Adrenal gland (tissue), 12 donors: Measurements from ENCODE around the gene MBD3L4. TPM values are rescaled to one million over a fixed set of nuclear protein-coding genes. Genes with fewer than 3 reads are reported as not detected.

Source experiments
- DNase-seq, 7 donors: peaks; one replicate each; pipeline ENCODE4 v3.0.0-alpha.2; 2019 to 2020
- H3K27ac ChIP-seq, 5 donors: fragments of 200-600 bp; sonication (generic) in 4 of 5; 1 replicate in 3 of 5; 2 replicates in 2 of 5; pipeline versions ENCODE4 v1.5.1 to v1.8.0; 2016 to 2020; ENCODE audit warnings: mild to moderate bottlenecking in 1 of 5
- H3K27me3 ChIP-seq: fragments of 200-600 bp; 2 replicates; pipeline ENCODE4 v1.8.0; 2021
- H3K36me3 ChIP-seq, 2 donors: fragments of 200-600 bp; replicated peaks in 1 of 2; 1 replicate in 1 of 2; 2 replicates in 1 of 2; pipeline versions ENCODE4 v1.5.1 to v1.8.0; 2018 to 2022
- H3K4me1 ChIP-seq, 2 donors: fragments of 200-600 bp; replicated peaks in 1 of 2; 1 replicate in 1 of 2; 2 replicates in 1 of 2; pipeline versions ENCODE4 v1.5.1 to v1.8.0; 2018 to 2021
- H3K4me3 ChIP-seq, 4 donors: fragments of 200-600 bp; sonication (generic) in 3 of 4; one replicate each; pipeline ENCODE4 v1.5.1; 2016 to 2018
- H3K9me3 ChIP-seq, 3 donors: fragments of 200-600 bp; sonication (generic) in 1 of 3; replicated peaks in 1 of 3; 1 replicate in 2 of 3; 2 replicates in 1 of 3; pipeline versions ENCODE4 v1.5.1 to v1.8.0; 2016 to 2021
- POLR2A ChIP-seq, 2 donors: fragments of 450-650 bp; IDR thresholded peaks; one replicate each; pipeline ENCODE4 v1.6.1; 2017; ENCODE audit warnings: antibody characterized with exemption in 2 of 2, mild to moderate bottlenecking in 2 of 2, moderate library complexity in 1 of 2
- WGBS, 4 donors: extraction: QIAGEN DNeasy Blood & Tissue Kit in 2 of 4; methylation state at CpG; one replicate each; pipeline versions ENCODE4 v1.1.5 to v1.1.7; 2013 to 2017; 5-methylcytosine and 5-hydroxymethylcytosine counted together
- intact Hi-C, 2 donors: fragments of 100-400 bp; cut with DNase I; formaldehyde crosslinking; loops; one replicate each; pipeline versions ENCODE4 v1.14.1 to v1.15.0; 2022 to 2023
- polyA plus RNA-seq, 3 donors: library from polyadenylated mRNA; stranded (reverse); fragments of 200-250 nt in 2 of 3; fragments of 350-450 nt in 1 of 3; fragmentation: Illumina TruSeq in 1 of 3; extraction: RNeasy Lipid Tissue Mini Kit (QIAGEN cat#74804) in 1 of 3; gene quantifications; one replicate each; pipeline ENCODE4 v1.2.3, GENCODE V29; 2013 to 2014
- total RNA-seq, 9 donors: library from RNA; depleted of rRNA in 4 of 9; stranded (reverse); fragments of >200 nt in 4 of 9; fragments of 120-200 nt in 1 of 9; fragmentation: NEBNext Ultra II Directional in 1 of 9; extraction: Animal tissue kit (Norgen Biotek cat#: 25700) in 1 of 9; gene quantifications; one replicate each; pipeline versions ENCODE4 v1.1.0 to v1.2.4, GENCODE V29; 2013 to 2023
- TF ChIP-seq, protein P1 (sequence below), 6 experiments: fragments of 450-650 bp in 4 of 6; fragments of 200-600 bp in 2 of 6; sonication (generic) in 1 of 6; IDR thresholded peaks; 1 replicate in 5 of 6; 2 replicates in 1 of 6; pipeline versions ENCODE4 v1.5.1 to v1.8.0; 2016 to 2021; ENCODE audit warnings: antibody characterized with exemption in 6 of 6, mild to moderate bottlenecking in 2 of 6, moderate library complexity in 1 of 6
- donor health status: healthy with polysubstance abuse.
- donor health status: Bipolar disorder and iron deficiency.
- donor health status: DM: yes; HTN: yes; CAD: no.
- donor health status: DM: no; HTN: no; CAD: no.
- donor health status: DM: no; HTN: no; CAD: no.
- donor health status: DM: yes; HTN: yes; CAD: no.

Gene MBD3L4
- total and polyA plus RNA-seq, 12 donors = not detected

DNA sequence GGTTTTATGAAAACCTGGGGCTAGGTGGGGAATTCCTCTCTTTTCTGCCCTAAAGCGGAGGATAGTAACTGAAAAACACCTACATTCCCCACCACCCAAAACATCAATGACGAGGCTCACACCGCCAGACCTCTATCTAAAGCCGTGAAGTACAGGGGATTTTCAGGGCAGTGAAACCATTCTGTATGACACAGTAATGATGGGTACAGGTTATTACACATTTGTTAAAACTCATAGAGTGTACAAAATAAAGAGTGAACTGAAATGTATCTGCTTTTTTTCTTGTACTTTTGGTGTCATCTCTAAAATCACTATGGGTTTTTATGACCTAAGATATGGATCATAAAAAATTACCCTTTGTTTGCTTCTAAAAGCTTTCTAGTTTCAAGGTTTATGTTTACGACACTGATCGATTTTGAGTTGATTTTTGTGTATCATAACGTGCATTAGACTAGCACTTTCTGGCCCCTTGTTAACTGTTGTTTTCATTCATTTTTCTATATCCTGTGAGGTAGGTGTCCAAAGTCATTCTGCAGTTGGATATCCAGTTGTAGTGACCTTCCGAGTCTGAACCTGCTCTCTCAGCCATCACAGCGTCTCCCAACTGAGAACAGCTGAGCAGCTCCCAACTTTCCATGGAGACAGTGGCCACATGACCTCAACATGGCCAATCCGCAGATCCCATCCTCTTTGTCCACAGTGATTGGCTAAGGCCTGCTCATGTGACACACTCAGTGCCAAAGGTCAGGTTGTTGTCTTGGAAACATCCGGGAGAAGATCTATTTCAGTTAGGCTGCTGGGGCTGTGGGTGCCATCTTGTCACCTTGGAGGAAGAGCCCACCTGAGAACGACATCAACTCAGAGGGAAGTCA is 29.0 kb downstream of the MBD3L4 start:
- no peak overlapping the region for H3K27ac ChIP-seq
- no peak overlapping the region for H3K4me3 ChIP-seq
- H3K9me3 ChIP-seq = no peaks in the 10 kb centered on the region
- intact Hi-C loops = no loop called here
- 81 to 85% (median 83%) methylated on average over 11 to 12 of the region's 12 CpGs for WGBS, 4 donors
- TF ChIP-seq, protein P1, sequence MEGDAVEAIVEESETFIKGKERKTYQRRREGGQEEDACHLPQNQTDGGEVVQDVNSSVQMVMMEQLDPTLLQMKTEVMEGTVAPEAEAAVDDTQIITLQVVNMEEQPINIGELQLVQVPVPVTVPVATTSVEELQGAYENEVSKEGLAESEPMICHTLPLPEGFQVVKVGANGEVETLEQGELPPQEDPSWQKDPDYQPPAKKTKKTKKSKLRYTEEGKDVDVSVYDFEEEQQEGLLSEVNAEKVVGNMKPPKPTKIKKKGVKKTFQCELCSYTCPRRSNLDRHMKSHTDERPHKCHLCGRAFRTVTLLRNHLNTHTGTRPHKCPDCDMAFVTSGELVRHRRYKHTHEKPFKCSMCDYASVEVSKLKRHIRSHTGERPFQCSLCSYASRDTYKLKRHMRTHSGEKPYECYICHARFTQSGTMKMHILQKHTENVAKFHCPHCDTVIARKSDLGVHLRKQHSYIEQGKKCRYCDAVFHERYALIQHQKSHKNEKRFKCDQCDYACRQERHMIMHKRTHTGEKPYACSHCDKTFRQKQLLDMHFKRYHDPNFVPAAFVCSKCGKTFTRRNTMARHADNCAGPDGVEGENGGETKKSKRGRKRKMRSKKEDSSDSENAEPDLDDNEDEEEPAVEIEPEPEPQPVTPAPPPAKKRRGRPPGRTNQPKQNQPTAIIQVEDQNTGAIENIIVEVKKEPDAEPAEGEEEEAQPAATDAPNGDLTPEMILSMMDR (IDR thresholded peaks at IDR 0.05) = no peak
- no peaks in the 10 kb centered on the region for H3K27me3 ChIP-seq
- no peaks in the 10 kb centered on the region for H3K36me3 ChIP-seq
- no peak for DNase-seq
- H3K4me1 ChIP-seq = no peaks in the 10 kb centered on the region

DNA sequence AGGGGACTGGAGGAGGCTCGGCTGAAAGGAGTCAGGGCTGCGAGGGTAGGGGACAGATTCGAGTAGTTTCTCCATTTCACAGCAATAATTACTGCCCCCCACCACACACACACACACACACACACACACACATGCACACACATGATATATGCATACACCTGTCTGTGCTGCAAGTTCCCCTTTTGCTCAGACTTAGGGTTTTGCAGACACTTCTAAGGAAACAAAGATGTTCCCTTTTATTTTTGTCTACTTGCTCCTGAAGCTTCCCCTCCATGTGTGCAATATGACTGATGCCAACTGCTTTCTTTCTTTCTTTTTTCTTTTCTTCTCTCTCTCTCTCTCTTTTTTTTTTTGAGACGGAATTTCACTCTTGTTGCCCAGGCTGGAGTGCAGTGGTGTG is 32.1 kb downstream of the MBD3L4 start:
- Histone ChIP-seq H3K27ac (no peak overlapping the region), H3K27me3 (no peaks in the 10 kb centered on the region), H3K4me1 (no peaks in the 10 kb centered on the region), H3K9me3 (no peaks in the 10 kb centered on the region), H3K4me3 (no peak overlapping the region), H3K36me3 (no peaks in the 10 kb centered on the region)
- intact Hi-C loops = no loop called here
- no peak for DNase-seq
- 50 to 56% (median 55%) methylated on average over 4 of the region's 4 CpGs for WGBS, 4 donors
- no peak for TF ChIP-seq POLR2A (IDR thresholded peaks at IDR 0.05)
- TF ChIP-seq, protein P1 (IDR thresholded peaks at IDR 0.05) = no peak

DNA sequence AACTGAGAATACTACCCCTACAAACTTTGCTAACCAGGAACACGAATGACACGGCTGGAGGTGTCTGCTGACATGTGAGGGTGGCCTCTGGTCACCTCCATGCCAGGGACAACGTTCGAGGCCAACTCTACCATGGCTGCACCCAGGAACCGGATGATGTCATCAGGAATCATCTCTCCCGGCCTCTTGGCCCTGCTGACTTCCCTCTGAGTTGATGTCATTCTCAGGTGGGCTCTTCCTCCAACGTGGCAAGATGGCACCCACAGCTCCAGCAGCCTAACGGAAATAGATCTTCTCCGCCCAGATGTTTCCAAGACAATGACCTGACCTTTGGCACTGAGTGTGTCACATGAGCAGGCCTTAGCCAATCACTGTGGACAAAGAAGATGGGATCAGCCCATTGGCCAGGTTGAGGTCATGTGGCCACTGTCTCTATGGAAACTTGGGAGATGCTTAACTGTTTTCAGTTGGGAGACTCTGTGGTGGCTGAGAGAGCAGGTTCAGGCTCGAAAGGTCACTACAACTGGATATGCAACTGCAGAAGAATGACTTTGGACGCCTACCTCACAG is 33.8 kb downstream of the MBD3L4 start:
- TF ChIP-seq POLR2A (IDR thresholded peaks at IDR 0.05) = no peak
- TF ChIP-seq, protein P1 (IDR thresholded peaks at IDR 0.05) = no peak
- 76 to 84% (median 78%) methylated on average over 4 to 11 of the region's 11 CpGs for WGBS, 4 donors
- no peaks in the 10 kb centered on the region for H3K9me3 ChIP-seq
- no peaks in the 10 kb centered on the region for H3K36me3 ChIP-seq
- intact Hi-C loops = no loop called here
- H3K4me3 ChIP-seq = no peak overlapping the region
- H3K27me3 ChIP-seq = no peaks in the 10 kb centered on the region
- no peak for DNase-seq
- no peaks in the 10 kb centered on the region for H3K4me1 ChIP-seq
- H3K27ac ChIP-seq = no peak overlapping the region

DNA sequence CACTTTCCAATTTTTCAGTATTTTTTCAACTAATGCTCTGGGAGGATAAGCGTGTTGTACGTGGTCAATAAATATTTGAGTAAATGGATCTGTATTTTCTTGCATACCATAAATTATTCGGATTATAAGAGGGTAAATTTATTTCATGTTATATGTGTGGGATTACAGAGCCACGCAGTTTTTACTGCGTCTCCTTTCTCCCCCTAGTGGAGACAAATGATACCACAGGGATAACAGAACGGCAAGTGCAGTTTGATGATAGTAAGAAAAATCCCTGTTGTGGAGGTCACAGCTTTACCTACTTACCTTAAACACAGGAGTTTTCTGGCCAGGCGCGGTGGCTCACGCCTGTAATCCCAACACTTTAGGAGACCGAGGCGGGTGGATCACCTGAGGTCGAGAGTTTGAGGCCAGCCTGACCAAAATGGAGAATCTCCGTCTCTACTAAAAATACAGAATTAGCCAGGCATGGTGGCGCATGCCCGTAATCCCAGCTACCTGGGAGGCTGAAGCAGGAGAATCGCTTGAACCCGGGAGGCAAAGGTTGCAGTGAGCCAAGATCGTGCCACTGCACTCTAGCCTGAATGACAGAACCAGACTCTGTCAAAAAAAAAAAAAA is 35.6 kb downstream of the MBD3L4 start:
- DNase-seq = peak in 1 of 7 donors; percentile 10
- intact Hi-C loops = no loop called here
- H3K9me3 ChIP-seq = no peaks in the 10 kb centered on the region
- no peak for TF ChIP-seq POLR2A (IDR thresholded peaks at IDR 0.05)
- TF ChIP-seq, protein P1 (IDR thresholded peaks at IDR 0.05) = peak in 1 of 6 experiments; percentile 84
- H3K36me3 ChIP-seq = no peaks in the 10 kb centered on the region
- no peaks in the 10 kb centered on the region for H3K27me3 ChIP-seq
- no peak overlapping the region for H3K4me3 ChIP-seq
- no peak overlapping the region for H3K27ac ChIP-seq
- 53 to 84% (median 66%) methylated on average over 18 of the region's 18 CpGs for WGBS, 4 donors
- H3K4me1 ChIP-seq = no peaks in the 10 kb centered on the region
